GM19043 (cell line): ENCODE results near the gene ABLIM1.

Source experiments
- ATAC-seq: cut with Tn5 transposase; IDR thresholded peaks from one replicate; pipeline ENCODE4 v1.9.1; 2021; ENCODE audit warnings: low read depth; ENCODE audit not compliant: unreplicated experiment

Gene ABLIM1

DNA sequence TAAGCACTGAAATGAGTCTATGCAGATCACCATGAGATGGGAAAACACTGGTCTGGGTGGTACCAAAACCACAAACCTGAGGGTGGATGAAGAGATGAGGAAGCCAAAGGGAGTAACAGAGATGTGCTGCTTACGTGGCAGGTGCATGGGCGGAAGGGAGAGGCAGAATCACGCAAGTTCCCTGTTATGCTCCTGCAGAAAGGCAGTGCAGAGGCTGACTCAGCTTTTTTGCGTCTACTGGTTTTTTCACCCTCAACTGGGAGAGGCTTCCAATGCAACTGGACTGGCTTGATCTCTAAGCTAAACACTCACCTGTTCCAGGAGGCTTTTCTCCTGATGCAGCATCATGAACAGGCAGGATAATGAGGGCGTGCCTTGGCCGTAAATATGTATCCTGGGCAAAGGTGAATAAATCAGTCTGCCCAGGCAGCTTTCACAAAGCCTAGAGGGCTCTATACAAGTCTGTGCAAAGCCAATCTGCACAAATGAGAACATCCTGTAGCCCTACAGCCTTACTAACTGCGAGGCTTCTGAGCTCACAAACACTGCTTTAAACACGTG lies 158.4 kb downstream of the ABLIM1 start:
- ATAC-seq: peak; percentile 25

DNA sequence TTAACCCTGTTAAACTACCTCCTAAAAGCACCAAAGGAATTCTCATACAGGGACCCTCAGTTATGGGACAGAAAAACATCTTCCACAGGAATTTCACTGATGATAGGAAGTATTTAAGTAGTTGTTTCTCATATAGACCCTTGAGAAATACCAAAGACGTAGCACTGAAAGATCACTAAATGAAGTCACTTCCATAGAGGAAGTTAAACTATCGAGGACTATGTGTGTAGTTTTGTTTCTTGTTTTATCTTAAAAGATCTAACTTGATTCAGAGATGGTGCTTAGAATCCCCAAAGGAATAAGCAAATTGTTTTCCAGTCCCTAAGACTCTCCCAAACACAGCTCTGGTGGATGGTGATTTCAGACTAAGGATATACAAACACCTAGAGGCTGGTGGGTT lies 159.0 kb downstream of the ABLIM1 start:
- peak; percentile 15 for ATAC-seq

DNA sequence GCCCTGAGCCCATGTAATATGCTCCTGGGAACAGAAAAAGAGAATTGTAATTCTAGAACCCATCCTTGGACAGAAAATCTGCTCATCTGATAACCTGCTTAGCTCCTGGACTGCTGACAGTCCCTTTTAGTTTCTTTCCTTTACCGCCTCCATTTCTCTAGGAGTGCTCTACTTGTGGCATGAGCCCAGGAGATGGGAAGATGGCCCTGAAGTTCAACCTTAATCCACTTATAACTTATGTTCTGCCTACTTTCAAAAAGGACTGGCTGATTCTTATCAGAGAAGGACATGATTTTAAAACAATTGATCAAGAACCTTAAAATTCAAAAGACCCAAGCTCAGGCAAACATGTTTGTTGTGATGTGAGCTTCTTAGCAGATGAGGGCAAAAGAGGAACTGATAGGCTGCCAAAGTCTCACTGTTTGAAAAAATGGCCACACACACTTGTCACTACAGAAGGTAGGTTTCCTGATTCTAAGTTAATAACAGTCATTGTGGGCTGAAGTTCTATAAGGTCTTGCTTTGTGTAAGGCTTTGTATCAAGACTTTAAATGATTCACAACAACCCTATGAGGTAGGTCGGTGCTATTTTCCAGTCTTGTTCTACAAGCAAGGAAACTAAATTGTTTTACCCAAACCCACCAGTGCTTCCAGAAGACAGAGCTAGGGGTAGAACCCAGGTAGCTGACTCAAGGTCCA lies 159.5 kb downstream of the ABLIM1 start:
- ATAC-seq: peak; percentile 53

DNA sequence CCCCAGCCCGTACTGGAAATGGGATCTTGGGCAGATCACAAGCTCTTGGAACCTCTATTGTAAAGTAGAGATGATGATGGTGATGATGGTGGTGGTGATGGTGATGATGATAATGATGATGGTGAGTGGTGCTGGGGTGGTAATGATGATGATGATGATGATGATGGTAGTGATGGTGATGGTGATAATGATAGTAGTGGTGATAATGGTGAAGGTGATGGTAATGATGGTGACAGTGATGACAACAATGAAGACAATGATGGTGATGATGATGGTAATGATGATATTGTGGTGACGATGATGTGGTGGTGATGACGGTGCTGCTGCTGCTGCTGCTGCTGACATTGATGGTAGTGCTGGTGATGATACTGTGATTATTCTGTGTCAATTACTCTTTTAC lies 162.8 kb downstream of the ABLIM1 start:
- no peak for ATAC-seq

DNA sequence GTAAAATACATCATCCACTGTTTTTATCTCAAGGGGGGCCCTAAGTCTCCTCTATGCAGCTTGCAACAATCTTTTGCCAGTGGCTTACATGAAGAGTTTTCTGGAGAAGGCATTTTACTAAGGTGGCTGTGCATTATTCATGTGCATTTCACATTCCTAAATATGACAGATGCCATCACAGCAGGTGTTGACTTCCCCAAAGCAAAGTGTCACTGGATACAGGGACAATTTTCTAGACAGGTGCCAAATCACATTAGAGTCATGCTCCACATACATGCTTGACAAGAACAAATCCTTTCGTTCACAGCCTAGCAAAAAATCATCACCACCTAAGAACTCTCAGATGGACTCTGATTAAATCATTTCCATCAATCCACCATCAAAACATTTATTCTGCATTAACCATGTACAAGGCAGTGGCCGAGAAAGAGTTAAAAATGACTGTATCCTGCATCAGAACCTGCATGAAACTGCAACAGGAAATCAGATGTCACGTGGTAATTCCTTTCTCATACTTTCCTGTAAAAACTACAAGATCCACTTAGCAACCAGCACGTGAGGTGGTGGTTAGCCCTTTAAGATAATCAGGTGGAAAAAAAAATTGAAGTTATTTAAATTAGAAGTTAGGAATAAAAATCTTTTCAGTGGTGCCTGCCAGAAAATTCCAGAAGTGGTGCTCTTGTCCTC lies 165.6 kb downstream of the ABLIM1 start:
- ATAC-seq: no peak

DNA sequence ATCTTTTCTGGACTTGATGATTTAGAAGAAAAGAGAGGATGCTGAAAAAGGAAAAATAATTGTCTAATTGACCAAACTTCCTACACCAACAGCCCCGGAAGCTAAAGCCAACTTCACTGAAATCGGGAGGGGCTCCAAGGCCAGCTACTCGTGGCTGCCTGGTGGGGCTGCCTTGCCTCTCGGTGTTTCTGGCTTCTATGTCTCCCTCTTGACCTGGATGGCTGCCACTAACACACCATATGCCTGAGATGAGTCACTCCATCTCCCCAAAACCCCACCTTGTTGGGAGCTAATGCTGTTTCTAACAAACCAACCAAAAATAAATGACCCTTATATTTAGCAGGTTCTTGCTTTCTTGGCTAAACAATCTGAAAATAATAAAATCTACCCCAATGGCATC lies 166.1 kb downstream of the ABLIM1 start:
- ATAC-seq: no peak

DNA sequence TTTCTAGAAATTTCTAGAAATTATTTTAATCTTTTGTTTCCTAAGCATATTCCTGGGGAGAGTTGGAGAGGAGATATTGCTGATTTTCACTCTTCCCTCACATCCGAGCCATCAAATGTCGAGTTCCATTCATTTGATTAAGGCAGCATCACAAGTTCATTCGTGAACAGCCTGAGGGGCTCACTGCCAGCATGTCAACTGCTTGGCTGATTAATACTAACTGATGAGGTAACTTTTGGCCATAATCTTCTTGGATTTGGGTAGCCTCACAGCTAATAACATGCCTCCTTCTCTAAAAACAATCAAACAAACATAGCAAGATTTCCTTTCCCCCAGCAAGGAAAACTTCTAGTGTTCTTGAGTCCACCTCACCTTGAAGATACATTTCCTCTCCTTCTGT lies 166.7 kb downstream of the ABLIM1 start:
- no peak for ATAC-seq

DNA sequence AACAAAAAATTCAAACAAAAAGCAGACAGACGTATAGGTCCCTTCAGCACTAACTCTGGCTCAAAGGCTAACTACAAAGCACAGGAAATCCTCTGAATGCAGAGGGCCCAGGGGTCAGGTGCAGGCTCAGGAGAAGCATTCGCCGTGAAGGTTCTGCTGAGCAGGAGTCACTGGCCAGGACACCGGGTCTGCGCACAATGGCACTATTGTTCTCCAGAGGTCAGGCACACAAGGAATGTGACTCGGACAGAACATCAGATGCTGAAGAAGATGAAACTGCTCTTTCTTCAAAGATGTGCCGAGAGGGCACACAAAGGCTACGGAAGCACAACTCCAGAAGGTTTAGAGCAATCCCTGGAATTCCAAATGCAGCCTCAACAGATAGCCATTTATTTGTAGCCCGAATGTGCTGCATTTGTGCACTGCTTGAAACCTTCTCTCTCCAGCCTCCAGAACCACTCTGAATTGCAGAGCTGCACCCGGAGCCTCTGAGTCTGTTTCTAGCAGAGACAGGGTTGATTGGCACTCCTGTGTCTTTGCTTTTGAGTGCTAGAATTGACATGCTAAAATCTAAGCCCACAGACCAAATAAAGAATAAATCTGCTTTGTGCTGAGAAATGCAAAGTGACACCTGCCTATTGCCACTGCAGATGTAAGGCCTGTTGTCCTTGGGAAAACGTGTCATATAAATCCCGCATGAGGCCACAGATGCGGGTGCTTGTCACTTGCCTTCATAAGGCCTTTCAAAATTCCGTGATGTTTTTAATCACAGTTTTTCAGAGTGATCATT lies 168.4 kb downstream of the ABLIM1 start:
- ATAC-seq: no peak

DNA sequence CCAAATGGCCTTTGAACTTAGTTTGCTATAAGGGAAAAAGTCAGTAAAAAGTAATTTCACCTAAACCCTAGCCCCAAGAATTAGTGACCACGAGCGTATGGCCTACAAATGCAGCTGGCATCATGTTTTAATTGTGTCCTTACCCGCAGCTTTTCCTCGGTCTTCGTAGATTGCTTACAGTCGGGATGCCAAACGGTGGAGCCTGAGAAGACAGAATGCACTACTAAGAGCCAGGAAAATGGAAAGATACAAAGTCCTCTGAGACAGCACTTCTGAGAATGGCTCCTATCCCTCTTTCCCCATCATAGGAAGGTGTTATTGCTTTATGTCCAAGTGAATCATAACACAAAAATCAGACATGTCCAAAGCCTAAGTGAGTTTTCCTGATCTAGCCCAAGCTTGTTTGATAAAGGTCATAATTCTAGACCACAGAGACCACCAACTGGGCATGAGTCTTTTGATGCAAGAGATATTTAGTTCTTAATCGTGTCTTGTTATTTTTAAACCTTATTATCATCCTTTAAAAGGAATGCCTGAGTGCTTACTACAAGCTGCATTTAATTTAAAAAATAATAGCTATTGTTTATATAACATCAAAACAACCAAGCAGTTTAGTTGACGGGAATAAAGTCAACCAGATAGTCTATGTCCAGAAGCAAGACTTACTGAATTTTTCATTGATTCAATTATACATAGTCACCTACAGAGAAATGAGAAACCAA lies 170.1 kb downstream of the ABLIM1 start:
- no peak for ATAC-seq

DNA sequence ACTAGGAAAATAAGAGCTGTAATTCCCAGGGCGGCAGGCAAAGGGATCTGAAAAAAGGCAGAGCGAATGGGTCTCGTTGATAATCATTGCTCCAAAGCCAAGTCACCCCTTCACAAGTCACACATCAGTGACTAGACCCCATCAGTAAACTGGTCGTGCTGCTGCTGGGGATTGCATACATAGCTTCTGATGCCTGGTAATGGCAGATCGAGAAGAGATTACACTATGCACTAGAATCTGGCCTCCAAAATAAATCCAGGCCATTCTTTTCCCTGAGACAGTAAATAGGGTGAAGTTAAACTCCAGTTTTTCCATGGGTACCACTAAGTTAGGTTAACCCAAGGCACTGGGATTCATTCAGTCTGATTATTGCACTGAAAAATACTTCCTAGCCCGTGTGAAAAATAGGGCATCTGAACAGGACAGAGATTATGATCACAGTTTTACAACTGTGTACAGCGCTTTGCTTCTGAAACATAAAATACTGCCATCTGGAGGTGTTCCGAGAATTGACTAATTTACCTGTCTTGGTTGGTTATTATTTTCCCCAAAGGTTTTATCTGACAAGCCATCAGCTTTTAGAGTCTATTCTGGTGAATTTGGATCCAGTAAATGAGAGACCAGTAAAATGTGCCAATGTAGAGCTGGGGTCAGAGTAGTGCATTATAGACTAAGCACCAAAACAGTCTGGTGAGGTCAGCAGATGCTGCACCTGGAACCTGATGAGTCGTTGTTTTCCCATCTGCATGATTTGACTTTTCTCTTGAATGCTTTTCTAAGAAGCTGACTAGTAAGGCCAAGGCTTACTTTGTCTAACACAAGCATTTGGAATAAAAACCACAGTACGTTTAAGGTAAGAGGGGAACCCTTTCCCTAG lies 170.9 kb downstream of the ABLIM1 start:
- no peak for ATAC-seq

DNA sequence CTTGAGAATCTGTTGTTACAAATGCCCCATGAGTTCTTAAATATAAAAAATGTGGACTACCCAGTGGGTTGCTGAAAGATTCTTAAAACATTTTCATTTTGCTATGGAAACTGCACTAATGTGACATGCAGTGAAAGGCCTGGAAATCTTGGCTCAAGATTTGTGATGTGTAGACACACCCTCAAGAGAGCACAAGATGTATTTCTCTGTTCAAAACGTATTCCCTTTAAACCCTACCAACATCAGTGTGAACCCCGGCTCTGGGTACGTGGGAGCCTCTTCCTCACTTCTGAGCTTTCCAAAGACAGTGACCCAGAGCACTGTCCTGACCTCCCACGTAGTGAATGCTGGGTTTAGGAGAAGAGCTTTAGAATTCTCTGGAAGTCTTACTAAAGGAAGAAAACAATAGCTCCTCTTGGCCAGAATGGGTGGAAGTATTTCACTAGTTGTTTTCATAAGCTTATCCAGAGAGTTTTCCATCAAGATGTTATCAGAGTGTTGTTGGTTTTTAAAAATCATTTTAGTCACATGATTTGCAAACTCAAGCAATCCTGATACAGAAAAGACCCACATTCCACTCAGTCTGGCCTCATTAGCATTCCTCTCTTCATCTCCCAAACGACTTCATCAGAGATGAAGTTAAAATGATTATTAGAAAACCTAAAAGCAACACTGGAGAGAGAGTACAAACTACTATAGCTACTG lies 172.2 kb downstream of the ABLIM1 start:
- ATAC-seq: no peak

DNA sequence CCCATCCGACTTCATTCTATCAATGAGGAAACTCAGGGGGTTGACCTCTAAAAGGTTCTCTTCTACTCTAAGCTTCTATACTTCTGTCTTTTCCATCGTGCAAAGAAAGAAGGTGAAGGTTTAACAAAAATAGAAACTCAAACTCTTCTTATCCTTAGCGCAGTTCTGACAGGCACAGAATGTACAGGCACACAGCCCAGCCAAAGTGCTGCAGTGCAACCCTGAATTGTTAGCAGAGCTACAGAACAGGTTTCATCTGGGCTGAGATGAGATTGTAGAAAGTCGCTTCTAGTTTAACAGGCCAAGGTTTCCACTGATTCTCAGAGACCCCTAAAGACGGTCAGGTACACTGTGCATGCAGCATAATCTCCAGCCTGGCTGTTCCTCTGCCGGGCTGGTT lies 174.5 kb downstream of the ABLIM1 start:
- ATAC-seq: no peak

DNA sequence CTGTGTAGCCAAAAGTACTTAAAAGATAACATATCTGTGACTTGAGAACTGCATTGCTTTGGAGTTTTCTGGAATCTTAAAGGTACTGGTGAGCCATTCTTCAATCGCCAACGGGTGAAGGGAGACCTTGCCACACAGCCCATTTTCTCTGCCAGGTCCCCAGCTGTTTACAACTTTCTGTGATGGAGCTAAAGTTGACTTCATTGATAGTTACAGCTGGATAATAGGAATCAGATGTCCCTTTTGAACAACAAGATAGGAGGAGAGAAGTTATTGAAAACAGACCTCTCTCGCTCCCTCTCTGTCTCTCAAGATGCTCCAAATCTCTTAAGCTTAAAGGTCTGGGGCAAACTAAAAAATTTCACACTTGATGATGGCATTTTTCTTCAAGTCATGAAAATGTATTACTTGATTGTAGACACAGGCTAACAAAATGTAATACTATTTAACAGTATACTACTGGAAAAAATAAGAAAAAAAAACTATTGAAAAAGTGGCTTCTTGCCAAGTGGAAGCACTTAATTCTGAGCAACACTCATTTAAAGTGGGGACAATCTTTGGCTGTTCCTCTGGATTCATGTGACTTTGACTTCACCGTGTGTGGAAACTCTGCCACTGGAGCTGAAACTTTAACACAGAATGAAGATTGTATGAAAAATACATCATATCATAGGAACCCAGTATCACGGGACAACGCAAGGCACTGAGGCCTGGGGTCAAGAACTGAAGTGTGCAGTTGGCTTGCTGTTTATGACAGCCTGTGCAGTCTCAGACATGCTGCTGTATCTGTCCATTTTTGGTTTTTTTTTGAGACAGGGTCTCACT lies 175.4 kb downstream of the ABLIM1 start:
- no peak for ATAC-seq

DNA sequence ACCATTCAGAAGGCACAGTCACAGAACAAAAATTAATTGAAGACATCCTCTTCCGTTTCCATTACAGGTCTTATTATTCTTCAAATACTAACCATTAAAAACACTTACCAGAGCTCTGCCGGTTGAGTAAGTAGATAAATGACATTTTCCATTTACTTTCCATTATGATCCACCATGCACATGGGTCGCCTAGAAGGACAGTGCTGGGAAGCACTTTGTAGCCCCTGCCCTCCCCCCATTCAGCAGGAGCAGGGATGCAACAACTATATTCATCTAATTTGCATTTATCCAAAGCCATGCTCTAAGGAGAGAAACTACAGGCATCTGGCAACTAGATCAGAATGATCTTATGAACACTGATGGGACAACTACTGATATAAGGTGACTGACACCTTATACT lies 177.0 kb downstream of the ABLIM1 start:
- no peak for ATAC-seq

DNA sequence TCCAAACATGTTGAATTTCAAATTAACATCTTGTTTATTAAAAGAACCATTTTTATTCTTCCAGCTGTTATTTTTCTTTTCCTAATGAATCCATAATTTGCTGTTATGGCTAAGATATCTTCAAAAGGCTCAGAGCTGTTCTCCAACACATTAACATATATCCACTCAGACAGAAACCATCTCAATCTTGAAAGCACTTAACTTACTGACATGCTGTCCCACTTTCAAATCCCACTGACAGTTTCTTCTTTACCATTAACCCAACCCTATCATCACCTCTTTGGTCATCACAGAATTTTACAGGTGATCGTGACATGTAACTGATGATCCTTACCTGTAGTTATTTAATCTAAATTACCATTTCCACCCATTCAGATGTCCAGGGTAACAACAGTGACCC lies 178.2 kb downstream of the ABLIM1 start:
- ATAC-seq: no peak

DNA sequence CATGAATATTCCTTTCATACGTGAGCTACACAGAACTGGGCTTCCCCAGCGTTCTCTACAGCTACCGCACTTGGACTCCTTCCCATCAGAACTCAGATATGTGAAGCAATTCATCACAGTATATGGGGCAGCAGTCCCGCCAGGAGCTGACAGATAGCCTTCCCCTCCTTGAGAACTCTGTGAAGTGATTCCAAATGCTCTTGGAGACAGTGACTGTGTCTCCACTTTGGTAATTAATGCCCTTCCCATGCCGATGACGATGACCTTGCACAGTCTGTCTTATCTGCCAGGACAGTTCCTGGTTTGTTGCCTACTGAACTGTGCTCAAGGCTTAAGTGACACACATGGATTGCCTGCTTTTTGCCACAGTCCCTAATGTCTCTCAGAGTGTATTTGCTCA lies 178.8 kb downstream of the ABLIM1 start:
- ATAC-seq: no peak

DNA sequence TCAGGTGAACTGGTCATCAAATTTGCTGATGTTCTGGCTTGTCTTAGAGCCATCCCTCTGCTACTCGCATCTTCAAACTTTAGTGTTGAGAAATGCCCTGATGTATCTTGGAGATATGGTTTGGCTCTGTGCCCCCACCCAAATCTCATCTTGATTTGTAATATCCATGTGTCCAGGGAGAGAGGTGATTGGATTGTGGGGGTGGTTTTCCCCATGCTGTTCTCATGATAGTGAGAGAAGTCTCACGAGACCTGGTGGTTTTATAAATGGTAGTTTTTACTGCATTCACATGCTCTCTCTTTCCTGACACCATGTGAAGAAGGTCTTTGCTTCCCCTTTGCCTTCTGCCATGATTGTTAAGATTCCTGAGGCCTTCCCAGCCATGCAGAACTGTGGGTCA lies 179.8 kb downstream of the ABLIM1 start:
- ATAC-seq: no peak

DNA sequence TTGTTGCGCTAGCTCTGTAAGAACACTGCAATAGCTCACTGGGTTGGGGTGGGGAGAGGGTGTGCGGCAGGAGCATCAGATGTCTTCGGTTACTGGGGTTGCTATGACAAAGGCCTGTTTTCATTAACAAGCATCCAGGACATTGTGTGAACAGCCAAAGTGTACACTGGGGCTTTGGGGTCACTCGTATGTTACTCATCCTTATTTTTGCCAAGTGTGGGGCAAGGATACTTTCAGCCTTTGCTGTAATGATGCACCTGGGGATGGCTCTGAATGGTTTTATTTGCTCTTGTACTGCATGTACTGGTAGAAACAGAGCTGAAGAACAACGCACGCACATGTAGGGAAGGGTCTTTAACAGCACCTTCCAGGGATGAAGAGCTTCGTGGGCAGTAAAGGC lies 180.8 kb downstream of the ABLIM1 start:
- no peak for ATAC-seq
